ENCODE data around the gene CDC42BPA. TPM values are rescaled to one million over a fixed set of nuclear protein-coding genes. Genes with fewer than 3 reads are reported as not detected.
A peak's percentile ranks its signal among the peaks of the same experiment; 100 is the strongest.

The CDC42BPA gene
- total and polyA plus RNA-seq, 2 of the 13 experiments (the other 11 are each of a cell fraction or from before 2014, with no cell fraction given) = 6.5 to 16.0 TPM

DNA sequence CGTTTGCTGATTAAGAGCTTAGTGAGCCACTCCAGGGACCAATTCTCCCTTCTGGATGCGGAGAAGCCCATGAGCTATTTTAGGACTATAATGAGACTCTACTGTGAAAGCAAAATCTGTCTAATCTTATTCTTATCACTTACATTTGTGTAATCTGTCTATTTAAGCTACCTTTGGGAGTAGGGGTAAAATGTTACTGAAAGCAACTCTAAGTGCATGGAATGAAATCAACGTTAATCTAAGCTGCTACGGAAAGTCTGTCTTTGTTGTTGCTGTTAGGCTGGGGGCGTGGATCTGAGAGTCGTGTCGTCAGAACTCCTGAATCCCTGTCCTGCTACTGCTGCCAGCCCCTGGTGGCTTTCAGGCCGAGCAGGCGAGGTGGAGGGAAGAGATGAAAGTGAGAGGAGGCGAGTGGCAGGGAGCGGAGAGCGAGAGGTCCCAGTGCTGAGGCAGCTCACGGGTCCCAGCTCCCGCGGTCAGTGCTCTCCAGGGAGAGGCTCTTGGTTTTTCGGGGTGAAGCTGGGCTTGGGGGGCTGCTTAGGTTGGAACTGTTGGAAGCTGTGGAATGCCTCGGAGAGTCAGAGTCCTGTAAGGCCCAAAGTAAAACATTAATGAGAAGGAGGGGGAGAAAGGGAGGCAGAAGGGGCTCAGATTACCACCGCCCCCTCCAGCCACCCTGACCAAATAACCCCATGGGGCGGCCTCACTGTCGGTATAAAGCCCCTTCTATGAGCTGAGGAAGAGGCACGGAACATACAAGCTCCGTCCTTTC is 324.3 kb downstream of the CDC42BPA start (continued):
- TF ChIP-seq JARID2 (CRISPR knock-in tag; IDR thresholded peaks at IDR 0.05; ENCODE audit: insufficient replicate concordance) (no peak), ZNF670 (CRISPR knock-in tag; IDR thresholded peaks at IDR 0.05; ENCODE audit: borderline replicate concordance) (no peak), CBX1 (IDR thresholded peaks at IDR 0.05; ENCODE audit: low read depth) (no peak), ZNF292 (CRISPR knock-in tag; IDR thresholded peaks at IDR 0.05; ENCODE audit: borderline replicate concordance, low read depth) (0 out of 2 replicates have a peak, but pooled peaks have one; percentile 37), POGZ (CRISPR knock-in tag; IDR thresholded peaks at IDR 0.05) (peak; percentile 13; the same call in 1 of the 2 replicates), TEAD2 (CRISPR knock-in tag; IDR thresholded peaks at IDR 0.05) (no peak), TAF15 (IDR thresholded peaks at IDR 0.05; ENCODE audit: low read depth, low read length, poor library complexity, severe bottlenecking) (no peak), MAFF (IDR thresholded peaks at IDR 0.05; ENCODE audit: low read depth, low read length) (no peak), LRRFIP1 (CRISPR knock-in tag; conservative IDR thresholded peaks at IDR 0.05) (no peak)
- TF ChIP-seq, protein P1, sequence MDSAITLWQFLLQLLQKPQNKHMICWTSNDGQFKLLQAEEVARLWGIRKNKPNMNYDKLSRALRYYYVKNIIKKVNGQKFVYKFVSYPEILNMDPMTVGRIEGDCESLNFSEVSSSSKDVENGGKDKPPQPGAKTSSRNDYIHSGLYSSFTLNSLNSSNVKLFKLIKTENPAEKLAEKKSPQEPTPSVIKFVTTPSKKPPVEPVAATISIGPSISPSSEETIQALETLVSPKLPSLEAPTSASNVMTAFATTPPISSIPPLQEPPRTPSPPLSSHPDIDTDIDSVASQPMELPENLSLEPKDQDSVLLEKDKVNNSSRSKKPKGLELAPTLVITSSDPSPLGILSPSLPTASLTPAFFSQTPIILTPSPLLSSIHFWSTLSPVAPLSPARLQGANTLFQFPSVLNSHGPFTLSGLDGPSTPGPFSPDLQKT (CRISPR knock-in tag; IDR thresholded peaks at IDR 0.05; ENCODE audit: borderline replicate concordance) = no peak
- TF ChIP-seq, protein P2, sequence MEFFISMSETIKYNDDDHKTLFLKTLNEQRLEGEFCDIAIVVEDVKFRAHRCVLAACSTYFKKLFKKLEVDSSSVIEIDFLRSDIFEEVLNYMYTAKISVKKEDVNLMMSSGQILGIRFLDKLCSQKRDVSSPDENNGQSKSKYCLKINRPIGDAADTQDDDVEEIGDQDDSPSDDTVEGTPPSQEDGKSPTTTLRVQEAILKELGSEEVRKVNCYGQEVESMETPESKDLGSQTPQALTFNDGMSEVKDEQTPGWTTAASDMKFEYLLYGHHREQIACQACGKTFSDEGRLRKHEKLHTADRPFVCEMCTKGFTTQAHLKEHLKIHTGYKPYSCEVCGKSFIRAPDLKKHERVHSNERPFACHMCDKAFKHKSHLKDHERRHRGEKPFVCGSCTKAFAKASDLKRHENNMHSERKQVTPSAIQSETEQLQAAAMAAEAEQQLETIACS (CRISPR knock-in tag; IDR thresholded peaks at IDR 0.05) = no peak
